Activated CD4-positive, CD25-positive, alpha-beta regulatory T cell treated with anti-CD3 and anti-CD28 coated beads, Interleukin-2, amount 50 U/mL, for 24 hours (primary cell): ENCODE data around the gene NMD3.
A peak's percentile ranks its signal among the peaks of the same experiment; 100 is the strongest.
"Not testable (repeated sequence)": the region's sequence is repeated elsewhere in the genome, so short reads cannot be mapped to it uniquely, and the experiment has no call there.

Experiments
- ATAC-seq, 2 donors: fragments of 150-1000 bp; cut with Tn5 transposase; one replicate each; pipeline ENCODE4 v1.10.0; 2021; ENCODE audit warnings: mild to moderate bottlenecking in 1 of 2, moderate library complexity in 1 of 2

NMD3 gene

DNA sequence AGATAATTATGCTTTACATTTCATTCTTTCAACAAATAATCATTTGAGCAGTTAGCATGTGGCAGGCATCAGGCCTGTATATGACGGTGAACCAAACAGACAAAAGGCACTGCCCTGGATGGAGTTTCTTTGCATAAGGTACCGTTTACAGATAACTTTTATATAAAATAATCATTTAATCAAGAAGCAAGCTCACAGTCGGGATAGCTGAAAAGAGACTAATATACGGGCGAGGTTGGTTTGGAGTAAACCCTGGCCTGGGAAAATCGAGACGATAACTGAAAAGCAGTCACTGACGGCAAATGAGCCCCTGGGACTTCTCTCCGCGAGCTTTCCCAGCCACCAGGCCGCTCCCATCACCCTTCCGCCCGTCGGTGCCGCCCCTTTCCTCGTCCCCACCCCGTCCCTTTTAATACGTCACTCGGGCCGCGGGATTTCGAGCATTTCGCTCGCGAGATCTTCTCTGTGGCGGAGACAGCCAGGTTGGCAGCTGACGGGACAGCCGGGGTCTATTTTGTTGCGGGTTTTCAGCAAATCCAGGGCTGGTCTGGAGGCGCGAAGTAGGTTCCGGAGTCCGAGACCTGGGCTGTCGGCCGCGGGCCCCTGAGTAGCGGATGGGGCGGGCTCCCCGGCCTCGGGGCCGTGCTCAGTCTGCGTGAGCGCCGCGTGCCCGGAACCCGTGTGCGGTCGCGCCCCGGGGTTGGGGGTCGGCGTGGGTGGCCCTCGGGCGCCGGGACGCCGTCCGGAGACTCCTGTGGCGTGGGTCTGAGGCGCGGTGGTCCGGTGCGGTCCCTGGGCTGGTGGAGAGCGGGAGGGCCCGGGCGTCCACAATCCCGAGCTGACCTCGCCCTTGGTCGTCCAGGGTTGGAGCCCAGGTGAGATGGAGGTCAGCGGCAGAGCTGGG is at the start of gene NMD3:
NMD3 (plus strand) TSS at position 462 of the 904 bp plus-strand sequence. CDS start 703 bp downstream, outside the sequence.
- ATAC-seq = peak; percentile 98

- no peak for ATAC-seq
Measured at GRCh38 chr3:161171639-161172552, 49.2 kb upstream of the NMD3 start.

- ATAC-seq = no peak
Measured at GRCh38 chr3:161175506-161175905, 45.6 kb upstream of the NMD3 start.

DNA sequence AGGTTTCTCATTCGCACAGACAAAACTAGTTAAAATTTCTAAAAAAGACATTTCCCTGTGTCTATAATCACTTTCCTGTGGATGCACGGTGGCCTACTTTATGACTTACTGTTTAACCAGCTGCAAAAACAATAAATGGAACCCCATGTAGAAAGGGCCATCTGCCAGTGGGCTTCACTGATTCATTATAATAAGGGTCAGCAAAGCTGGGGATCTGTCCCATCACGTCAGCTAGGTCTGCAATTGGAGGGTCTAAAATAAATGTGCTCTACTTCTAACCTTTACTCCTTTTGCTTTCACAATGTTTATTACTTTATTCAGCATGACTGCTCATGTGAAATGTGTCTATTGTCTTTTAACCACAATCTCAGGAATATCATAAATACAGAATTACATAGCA is 43.1 kb upstream of the NMD3 start:
- ATAC-seq = no peak

- ATAC-seq = not testable (repeated sequence)
Measured at GRCh38 chr3:161181371-161181770, 39.7 kb upstream of the NMD3 start.

DNA sequence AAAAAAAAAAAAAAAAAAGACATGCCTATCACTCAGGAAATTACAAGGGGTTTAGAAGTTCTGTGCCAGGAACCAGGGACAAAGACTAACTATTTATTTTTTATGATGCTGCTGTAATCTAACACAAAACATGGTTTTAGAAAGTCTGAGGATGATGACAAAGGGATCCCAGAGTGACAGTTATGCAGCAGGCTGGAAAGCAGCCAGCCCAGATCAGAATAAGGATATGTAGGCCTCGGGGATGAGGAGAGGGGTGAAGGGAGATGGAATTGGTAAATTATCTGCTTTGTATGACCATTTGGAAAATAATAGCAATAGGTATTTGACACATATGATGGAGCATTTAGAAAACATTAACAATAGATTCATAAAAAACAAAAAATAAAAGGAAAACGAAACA is 34.1 kb upstream of the NMD3 start:
- no peak for ATAC-seq

DNA sequence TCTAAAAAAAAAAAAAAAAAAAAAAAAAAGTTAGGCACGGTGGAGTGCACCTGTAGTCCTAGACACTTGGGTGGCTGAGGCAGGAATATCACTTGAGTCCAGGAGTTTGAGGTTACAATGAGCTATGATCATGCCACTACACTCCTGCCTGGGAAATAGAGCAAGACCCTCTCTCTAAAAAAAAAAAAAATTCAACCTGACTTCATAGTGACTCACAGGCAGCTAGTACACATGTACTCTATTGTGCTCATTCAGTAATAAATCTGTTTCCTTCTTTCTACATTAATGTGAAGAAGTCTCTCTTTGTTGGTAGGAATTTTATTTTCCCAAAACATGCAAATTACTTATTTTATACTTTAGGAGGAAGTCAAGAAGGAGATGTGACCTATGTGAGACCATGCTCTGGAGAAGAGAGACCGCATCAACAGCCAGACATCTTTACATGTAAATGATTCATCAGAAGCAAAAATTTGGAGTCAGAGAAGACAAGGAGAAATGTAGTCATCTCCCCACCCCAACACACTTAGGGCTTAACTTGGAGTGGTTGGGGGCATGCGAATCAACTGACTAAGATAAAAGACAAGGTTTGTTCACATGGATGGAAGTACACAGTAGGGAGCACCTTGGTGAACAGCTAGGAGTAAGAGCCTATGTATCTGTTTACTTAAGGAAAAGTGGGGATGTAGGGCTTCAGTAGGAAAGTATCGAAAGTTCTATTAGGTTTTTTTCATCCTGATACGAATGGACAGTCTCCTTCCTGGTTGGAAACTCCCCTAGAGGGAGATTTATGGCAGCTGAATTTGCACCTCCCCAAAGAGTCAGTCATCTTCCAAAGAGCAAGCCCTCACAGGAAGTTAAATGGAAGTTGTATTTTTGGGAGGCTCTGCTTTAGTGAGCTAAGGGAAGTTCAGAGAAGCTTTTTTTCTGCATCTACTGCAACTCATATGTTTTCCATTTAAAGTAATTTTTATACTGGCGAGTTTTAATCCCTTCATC is 23.0 kb upstream of the NMD3 start:
- no peak for ATAC-seq

- no peak for ATAC-seq
Measured at GRCh38 chr3:161199926-161200325, 21.2 kb upstream of the NMD3 start.

DNA sequence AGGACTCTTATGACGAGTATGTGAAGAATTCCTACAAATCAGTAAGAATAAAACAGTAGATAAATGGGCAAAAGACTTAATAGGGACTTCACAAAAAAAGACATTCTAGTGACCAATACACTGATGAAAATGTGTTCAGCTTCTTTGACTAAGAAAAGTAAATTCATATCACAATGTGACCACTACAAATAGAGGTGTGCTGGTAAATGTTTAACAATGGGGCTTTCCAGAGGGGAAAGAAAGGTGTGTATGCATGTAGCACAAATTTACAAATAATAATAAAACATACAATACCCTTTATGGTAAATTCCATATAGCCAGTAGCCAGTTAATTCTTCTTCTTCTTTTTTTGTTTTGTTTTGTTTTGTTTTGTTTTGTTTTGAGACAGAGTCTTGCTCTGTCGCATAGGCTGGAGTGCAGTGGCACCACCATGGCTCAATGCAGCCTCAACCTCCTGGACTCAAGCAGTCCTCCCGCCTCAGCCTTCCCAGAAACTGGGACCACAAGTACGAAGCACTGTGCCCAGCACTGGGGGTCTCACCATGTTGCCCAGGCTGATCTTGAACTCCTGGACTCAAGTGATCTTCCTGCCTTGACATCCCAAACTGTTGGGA is 17.5 kb upstream of the NMD3 start:
- ATAC-seq = no peak

DNA sequence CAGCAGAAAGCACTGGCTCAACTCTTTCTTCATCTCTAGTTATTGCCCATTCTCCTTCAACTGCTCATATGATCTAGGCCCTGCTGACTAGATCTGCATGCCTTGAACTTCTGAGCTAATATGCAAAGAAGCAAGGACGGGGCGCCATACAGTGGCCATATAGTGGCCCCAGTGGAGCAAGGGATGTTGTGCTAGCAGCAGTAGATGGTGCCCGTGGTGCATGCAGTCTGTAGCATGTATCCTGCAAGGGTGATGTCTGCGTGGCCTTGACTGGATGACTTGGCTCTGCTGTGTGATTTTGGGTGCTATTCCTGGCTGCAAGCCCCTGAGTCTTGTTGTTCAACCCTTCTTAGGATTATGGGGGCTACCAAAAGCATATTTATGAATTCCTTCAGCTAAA is 12.2 kb upstream of the NMD3 start:
- no peak for ATAC-seq

DNA sequence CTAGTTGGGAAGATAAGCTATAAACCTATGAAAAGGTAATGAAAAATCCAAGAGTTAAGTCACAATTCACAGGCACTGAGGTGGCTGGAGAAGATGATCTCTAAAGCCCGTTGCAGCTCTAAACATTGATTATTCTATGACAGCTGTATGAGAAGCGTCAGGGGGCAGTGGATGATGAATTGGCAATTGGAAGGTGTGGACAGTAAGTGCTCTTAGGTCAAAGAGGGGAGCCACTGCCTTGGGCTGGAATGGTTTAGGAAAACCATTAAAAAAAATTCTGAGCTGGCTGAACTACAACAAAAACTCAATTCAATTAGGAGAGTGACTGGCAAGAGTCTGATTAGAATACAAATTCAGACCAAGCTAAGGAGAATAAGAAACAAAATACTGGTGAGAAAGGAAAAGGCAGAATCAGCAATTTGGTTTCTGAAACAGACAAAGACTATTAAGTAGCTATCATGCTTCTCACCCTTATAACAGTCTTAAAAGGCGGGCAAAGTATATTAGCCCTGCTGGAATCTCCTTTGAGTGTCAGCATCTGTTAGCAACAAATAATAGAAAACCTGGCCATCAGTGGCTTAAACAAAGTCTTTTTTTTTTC is 8.8 kb upstream of the NMD3 start:
- ATAC-seq = no peak

- ATAC-seq = no peak
Measured at GRCh38 chr3:161212906-161213305, 8.2 kb upstream of the NMD3 start.

DNA sequence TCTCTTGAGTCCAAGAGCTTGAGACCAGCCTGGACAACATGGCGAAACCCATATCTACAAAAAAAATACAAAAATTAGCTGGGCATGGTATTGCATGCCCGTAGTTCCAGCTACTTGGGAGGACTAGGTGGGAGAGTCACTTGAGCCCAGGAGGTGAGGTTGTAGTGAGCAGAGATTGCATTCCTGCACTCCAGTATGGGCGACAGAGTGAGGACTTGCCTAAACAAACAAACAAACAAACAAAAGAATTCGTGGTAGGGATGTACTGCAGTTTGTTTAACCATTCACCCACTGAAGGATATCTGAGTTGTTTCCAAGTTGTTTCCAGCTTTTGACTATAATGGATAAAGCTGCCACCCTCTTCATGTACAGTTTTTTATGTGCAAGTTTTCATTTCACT is 7.5 kb upstream of the NMD3 start:
- no peak for ATAC-seq

- ATAC-seq = no peak
Measured at GRCh38 chr3:161215185-161215584, 5.9 kb upstream of the NMD3 start.

- no peak for ATAC-seq
Measured at GRCh38 chr3:161217496-161217895, 3.6 kb upstream of the NMD3 start.

DNA sequence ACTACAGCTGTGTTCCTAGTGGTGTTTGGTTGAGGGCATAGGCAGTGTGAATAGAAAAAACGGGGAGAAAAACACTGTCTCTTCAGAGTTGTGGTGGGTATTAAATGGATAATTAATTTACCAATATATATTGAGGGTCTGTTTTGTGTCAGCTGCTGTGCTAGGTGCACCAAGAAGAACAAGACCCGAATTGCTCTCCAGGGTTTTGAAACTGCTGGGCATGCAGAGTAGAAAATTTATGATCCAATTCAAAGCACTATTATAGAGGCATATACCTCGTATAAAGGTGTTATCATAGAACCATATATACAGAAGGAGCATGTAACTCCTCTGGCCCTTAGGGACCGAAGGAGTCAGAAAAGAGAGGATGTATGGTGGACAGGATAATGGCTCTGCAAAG is 1.6 kb upstream of the NMD3 start:
- ATAC-seq = no peak

DNA sequence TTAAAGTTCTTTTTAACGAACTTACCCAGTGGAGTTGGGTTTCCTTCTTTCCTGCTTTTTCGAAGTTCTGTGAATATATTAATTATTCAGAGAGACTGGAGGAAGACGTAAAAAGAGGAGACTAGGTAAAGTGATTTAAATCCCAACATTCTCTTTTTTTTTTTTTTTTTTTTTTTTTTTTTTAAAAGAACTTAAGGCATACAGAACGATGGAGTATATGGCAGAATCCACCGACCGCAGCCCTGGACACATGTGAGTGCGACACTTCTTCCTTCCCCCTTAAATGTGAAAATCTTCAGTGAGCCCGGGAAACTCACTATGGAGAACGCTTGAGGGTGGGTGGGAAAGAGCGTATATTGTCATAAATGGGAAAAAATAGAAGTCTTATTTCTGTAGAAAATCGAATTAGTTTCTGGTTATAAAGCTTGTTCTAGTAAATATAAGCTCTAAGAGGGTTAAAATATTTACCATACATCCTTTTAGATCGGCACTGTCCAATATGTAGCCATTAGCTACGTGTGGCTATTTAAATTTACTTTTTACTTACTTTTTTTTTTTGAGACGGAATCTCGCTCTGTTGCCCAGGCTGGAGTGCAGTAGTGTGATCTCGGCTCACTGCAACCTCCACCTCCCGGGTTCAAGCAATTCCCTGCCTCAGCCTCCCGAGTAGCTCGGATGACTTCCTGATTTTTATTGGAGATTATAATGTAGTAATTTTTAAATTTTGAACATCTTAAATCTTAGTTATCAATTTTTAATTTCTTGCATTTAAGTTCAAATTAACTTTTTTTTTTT is 892 bp downstream of the NMD3 start:
- no peak for ATAC-seq

DNA sequence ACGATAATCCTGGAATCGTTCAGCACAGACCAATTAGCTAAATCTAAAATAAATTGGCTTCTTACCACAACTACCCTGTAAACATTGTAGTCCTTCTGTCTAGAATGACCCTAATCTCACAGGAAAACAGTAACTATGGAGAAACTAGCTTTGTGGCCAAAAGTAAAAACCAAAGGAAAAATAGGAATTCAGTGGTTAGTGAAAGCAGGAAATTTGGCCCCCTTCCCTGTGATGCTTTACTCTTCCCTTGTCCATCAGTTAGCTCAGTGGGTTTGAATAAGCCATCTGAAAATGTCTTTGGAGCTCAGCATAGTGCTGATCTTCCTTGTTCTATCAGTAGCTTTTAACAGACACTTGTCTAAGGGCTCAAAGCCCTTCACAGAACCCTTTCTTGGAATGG is 1.6 kb downstream of the NMD3 start:
- ATAC-seq = no peak

- ATAC-seq = no peak
Measured at GRCh38 chr3:161224786-161225185, 3.7 kb downstream of the NMD3 start.

- no peak for ATAC-seq
Measured at GRCh38 chr3:161230621-161231171, 9.6 kb downstream of the NMD3 start.
